HEK293 (cell line): ENCODE results near the gene B4GALT2.

Source experiments
- GLI4 ChIP-seq: fragments of 450-650 bp; formaldehyde crosslinking; IDR thresholded peaks from 2 replicates; pipeline ENCODE4 v1.5.1; 2016; ENCODE audit warnings: missing biosample characterization, missing genetic modification characterization
- KLF7 ChIP-seq: fragments of 450-650 bp; formaldehyde crosslinking; IDR thresholded peaks from 2 replicates; pipeline ENCODE4 v1.5.1; 2016; ENCODE audit warnings: missing biosample characterization, missing genetic modification characterization, borderline replicate concordance
- OVOL3 ChIP-seq: fragments of 450-650 bp; formaldehyde crosslinking; IDR thresholded peaks from 2 replicates; pipeline ENCODE4 v1.5.1; 2016; ENCODE audit warnings: missing biosample characterization, missing genetic modification characterization
- SP2 ChIP-seq: fragments of 450-650 bp; formaldehyde crosslinking; IDR thresholded peaks from 2 replicates; pipeline ENCODE4 v1.5.1; 2016; ENCODE audit warnings: missing biosample characterization, missing genetic modification characterization
- ZBTB21 ChIP-seq: fragments of 450-650 bp; formaldehyde crosslinking; IDR thresholded peaks from 2 replicates; pipeline ENCODE4 v1.5.1; 2017; ENCODE audit warnings: missing biosample characterization, missing genetic modification characterization
- ZBTB6 ChIP-seq: fragments of 450-650 bp; formaldehyde crosslinking; IDR thresholded peaks from 2 replicates; pipeline ENCODE4 v1.5.1; 2017; ENCODE audit warnings: missing biosample characterization, missing genetic modification characterization
- ZBTB7A ChIP-seq: fragments of 450-650 bp; formaldehyde crosslinking; IDR thresholded peaks from 2 replicates; pipeline ENCODE4 v1.5.1; 2016; ENCODE audit warnings: low read depth, missing biosample characterization, missing genetic modification characterization
- ZFP3 ChIP-seq: fragments of 450-650 bp; formaldehyde crosslinking; IDR thresholded peaks from 2 replicates; pipeline ENCODE4 v1.5.1; 2016; ENCODE audit warnings: low read depth, missing biosample characterization, missing genetic modification characterization
- ZFP41 ChIP-seq: fragments of 450-650 bp; formaldehyde crosslinking; IDR thresholded peaks from 2 replicates; pipeline ENCODE4 v1.5.1; 2016; ENCODE audit warnings: missing biosample characterization, missing genetic modification characterization, borderline replicate concordance
- ZNF146 ChIP-seq: fragments of 450-650 bp; formaldehyde crosslinking; IDR thresholded peaks from 2 replicates; pipeline ENCODE4 v1.5.1; 2016; ENCODE audit warnings: missing biosample characterization, missing genetic modification characterization
- ZNF2 ChIP-seq: fragments of 450-650 bp; formaldehyde crosslinking; IDR thresholded peaks from 2 replicates; pipeline ENCODE4 v1.5.1; 2016; ENCODE audit warnings: missing biosample characterization, missing genetic modification characterization
- ZNF223 ChIP-seq: fragments of 450-650 bp; formaldehyde crosslinking; IDR thresholded peaks from 2 replicates; pipeline ENCODE4 v1.5.1; 2016; ENCODE audit warnings: missing biosample characterization, missing genetic modification characterization
- ZNF335 ChIP-seq: fragments of 450-650 bp; formaldehyde crosslinking; conservative IDR thresholded peaks from 2 replicates; pipeline ENCODE4 v1.5.1; 2016; ENCODE audit warnings: missing biosample characterization, missing genetic modification characterization
- ZNF362 ChIP-seq: fragments of 450-650 bp; formaldehyde crosslinking; IDR thresholded peaks from 2 replicates; pipeline ENCODE4 v1.5.1; 2016; ENCODE audit warnings: missing biosample characterization, missing genetic modification characterization
- ZSCAN30 ChIP-seq: fragments of 450-650 bp; IDR thresholded peaks from 2 replicates; pipeline ENCODE4 v1.5.1; 2018; ENCODE audit warnings: missing biosample characterization, mild to moderate bottlenecking, missing genetic modification characterization, moderate library complexity
- ZSCAN4 ChIP-seq: fragments of 450-650 bp; formaldehyde crosslinking; IDR thresholded peaks from 2 replicates; pipeline ENCODE4 v1.5.1; 2017; ENCODE audit warnings: missing biosample characterization, missing genetic modification characterization
- TF ChIP-seq, protein P1 (sequence below): fragments of 450-650 bp; formaldehyde crosslinking; IDR thresholded peaks from 2 replicates; pipeline ENCODE4 v1.5.1; 2017; ENCODE audit warnings: missing biosample characterization, missing genetic modification characterization
- TF ChIP-seq, protein P2 (sequence below): fragments of 450-650 bp; formaldehyde crosslinking; IDR thresholded peaks from 2 replicates; pipeline ENCODE4 v1.5.1; 2017; ENCODE audit warnings: missing biosample characterization, missing genetic modification characterization

The B4GALT2 gene

GRCh38 chr1:44030605-44031251 lies 51.7 kb downstream of the B4GALT2 start (continued):
- TF ChIP-seq, protein P1, sequence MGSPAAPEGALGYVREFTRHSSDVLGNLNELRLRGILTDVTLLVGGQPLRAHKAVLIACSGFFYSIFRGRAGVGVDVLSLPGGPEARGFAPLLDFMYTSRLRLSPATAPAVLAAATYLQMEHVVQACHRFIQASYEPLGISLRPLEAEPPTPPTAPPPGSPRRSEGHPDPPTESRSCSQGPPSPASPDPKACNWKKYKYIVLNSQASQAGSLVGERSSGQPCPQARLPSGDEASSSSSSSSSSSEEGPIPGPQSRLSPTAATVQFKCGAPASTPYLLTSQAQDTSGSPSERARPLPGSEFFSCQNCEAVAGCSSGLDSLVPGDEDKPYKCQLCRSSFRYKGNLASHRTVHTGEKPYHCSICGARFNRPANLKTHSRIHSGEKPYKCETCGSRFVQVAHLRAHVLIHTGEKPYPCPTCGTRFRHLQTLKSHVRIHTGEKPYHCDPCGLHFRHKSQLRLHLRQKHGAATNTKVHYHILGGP (tag by site-specific recombination), result no peak
- TF ChIP-seq ZFP41 (peak; percentile 68; the same call in 1 of the 2 replicates), ZSCAN4 (peak; percentile 96), ZNF362 (tag by site-specific recombination) (no peak), ZBTB7A (tag by site-specific recombination) (peak; percentile 84), SP2 (tag by site-specific recombination) (no peak), OVOL3 (tag by site-specific recombination) (0 out of 2 replicates have a peak, but pooled peaks have one; percentile 24), ZBTB21 (no peak), ZNF146 (tag by site-specific recombination) (0 out of 2 replicates have a peak, but pooled peaks have one; percentile 34), ZFP3 (tag by site-specific recombination) (no peak), ZNF223 (tag by site-specific recombination) (peak; percentile 81), ZNF335 (tag by site-specific recombination) (peak; percentile 94), ZSCAN30 (tag by site-specific recombination) (0 out of 2 replicates have a peak, but pooled peaks have one; percentile 8), GLI4 (tag by site-specific recombination) (0 out of 2 replicates have a peak, but pooled peaks have one; percentile 64), ZNF2 (tag by site-specific recombination) (peak; percentile 26; the same call in 1 of the 2 replicates), KLF7 (tag by site-specific recombination) (0 out of 2 replicates have a peak, but pooled peaks have one; percentile 8), ZBTB6 (tag by site-specific recombination) (peak; percentile 96)
- TF ChIP-seq, protein P2, sequence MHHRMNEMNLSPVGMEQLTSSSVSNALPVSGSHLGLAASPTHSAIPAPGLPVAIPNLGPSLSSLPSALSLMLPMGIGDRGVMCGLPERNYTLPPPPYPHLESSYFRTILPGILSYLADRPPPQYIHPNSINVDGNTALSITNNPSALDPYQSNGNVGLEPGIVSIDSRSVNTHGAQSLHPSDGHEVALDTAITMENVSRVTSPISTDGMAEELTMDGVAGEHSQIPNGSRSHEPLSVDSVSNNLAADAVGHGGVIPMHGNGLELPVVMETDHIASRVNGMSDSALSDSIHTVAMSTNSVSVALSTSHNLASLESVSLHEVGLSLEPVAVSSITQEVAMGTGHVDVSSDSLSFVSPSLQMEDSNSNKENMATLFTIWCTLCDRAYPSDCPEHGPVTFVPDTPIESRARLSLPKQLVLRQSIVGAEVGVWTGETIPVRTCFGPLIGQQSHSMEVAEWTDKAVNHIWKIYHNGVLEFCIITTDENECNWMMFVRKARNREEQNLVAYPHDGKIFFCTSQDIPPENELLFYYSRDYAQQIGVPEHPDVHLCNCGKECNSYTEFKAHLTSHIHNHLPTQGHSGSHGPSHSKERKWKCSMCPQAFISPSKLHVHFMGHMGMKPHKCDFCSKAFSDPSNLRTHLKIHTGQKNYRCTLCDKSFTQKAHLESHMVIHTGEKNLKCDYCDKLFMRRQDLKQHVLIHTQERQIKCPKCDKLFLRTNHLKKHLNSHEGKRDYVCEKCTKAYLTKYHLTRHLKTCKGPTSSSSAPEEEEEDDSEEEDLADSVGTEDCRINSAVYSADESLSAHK (tag by site-specific recombination), result 0 out of 2 replicates have a peak, but pooled peaks have one; percentile 29
